Suprapubic skin (tissue), 4 donors: ENCODE measurements around the gene CHI3L1. TPM values are rescaled to one million over a fixed set of nuclear protein-coding genes. Genes with fewer than 3 reads are reported as not detected.

ENCODE experiments used
- DNase-seq, 2 donors: peaks; one replicate each; pipeline ENCODE4 v3.0.0-alpha.2; 2019; ENCODE audit warnings: low spot score in 2 of 2
- H3K27ac ChIP-seq: fragments of 200-600 bp; sonication (generic); one replicate; pipeline ENCODE4 v1.5.1; 2019
- H3K27me3 ChIP-seq: fragments of 200-600 bp; sonication (generic); one replicate; pipeline ENCODE4 v1.5.1; 2019
- H3K36me3 ChIP-seq: fragments of 200-600 bp; sonication (generic); one replicate; pipeline ENCODE4 v1.5.1; 2019
- H3K4me1 ChIP-seq: fragments of 200-600 bp; sonication (generic); one replicate; pipeline ENCODE4 v1.5.1; 2019
- H3K4me3 ChIP-seq: fragments of 200-600 bp; sonication (generic); one replicate; pipeline ENCODE4 v1.5.1; 2019; ENCODE audit warnings: mild to moderate bottlenecking
- H3K9me3 ChIP-seq: fragments of 200-600 bp; sonication (generic); one replicate; pipeline ENCODE4 v1.5.1; 2019
- EP300 ChIP-seq: sonication (generic); formaldehyde crosslinking; IDR thresholded peaks from one replicate; pipeline ENCODE4 v1.6.1; 2017; ENCODE audit warnings: antibody characterized with exemption
- POLR2A ChIP-seq, 2 donors: fragments of 450-650 bp; IDR thresholded peaks; one replicate each; pipeline ENCODE4 v1.6.1; 2017; ENCODE audit warnings: antibody characterized with exemption in 2 of 2, mild to moderate bottlenecking in 2 of 2, moderate library complexity in 2 of 2
- POLR2AphosphoS5 ChIP-seq, 3 donors: sonication (generic); formaldehyde crosslinking; IDR thresholded peaks; one replicate each; pipeline ENCODE4 v1.6.1; 2017; ENCODE audit warnings: antibody characterized with exemption in 3 of 3
- WGBS: methylation state at CpG from one replicate; pipeline ENCODE4 v1.1.5; 2018; 5-methylcytosine and 5-hydroxymethylcytosine counted together
- total RNA-seq, 4 donors: library from RNA; depleted of rRNA; stranded (reverse); fragments of >200 nt; gene quantifications; one replicate each; pipeline ENCODE4 v1.1.0, GENCODE V29; 2016
- TF ChIP-seq, protein P1 (sequence below), 2 donors: fragments of 200-600 bp in 1 of 2; fragments of 450-650 bp in 1 of 2; sonication (generic) in 1 of 2; IDR thresholded peaks; one replicate each; pipeline ENCODE4 v1.5.1; 2016 to 2019; ENCODE audit warnings: antibody characterized with exemption in 2 of 2, mild to moderate bottlenecking in 1 of 2, moderate library complexity in 1 of 2

Gene CHI3L1
- total RNA-seq, 4 donors from 2014 or later = 100 to 257 (median 128) TPM

DNA sequence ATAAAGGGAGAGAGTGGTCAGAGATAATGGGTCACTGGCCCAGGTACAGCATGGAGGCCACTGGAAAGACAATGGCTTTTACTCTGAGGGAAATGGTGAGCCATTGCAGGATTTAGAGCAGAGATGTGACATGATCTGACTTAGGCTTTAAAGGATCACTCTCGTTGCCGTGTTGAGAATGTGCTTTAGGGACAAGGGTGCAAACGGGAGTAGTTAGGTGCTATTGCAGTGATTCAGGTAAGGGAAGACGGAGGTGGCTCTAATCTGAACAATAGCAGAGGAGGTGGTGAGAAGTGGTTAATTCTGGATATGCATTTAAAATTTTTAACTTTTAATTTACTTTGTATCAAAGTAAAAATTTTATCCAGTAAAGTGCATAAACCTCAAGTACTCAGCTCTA lies 49.2 kb downstream of the CHI3L1 start:
- Histone ChIP-seq H3K27me3 (no peaks in the 10 kb centered on the region), H3K4me3 (no peak overlapping the region), H3K4me1 (no peaks in the 10 kb centered on the region), H3K27ac (no peak overlapping the region), H3K9me3 (no peaks in the 10 kb centered on the region), H3K36me3 (no peaks in the 10 kb centered on the region)
- TF ChIP-seq, protein P1, sequence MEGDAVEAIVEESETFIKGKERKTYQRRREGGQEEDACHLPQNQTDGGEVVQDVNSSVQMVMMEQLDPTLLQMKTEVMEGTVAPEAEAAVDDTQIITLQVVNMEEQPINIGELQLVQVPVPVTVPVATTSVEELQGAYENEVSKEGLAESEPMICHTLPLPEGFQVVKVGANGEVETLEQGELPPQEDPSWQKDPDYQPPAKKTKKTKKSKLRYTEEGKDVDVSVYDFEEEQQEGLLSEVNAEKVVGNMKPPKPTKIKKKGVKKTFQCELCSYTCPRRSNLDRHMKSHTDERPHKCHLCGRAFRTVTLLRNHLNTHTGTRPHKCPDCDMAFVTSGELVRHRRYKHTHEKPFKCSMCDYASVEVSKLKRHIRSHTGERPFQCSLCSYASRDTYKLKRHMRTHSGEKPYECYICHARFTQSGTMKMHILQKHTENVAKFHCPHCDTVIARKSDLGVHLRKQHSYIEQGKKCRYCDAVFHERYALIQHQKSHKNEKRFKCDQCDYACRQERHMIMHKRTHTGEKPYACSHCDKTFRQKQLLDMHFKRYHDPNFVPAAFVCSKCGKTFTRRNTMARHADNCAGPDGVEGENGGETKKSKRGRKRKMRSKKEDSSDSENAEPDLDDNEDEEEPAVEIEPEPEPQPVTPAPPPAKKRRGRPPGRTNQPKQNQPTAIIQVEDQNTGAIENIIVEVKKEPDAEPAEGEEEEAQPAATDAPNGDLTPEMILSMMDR (IDR thresholded peaks at IDR 0.05) = no peak
- no peak for TF ChIP-seq EP300
- TF ChIP-seq POLR2AphosphoS5 (IDR thresholded peaks at IDR 0.05) = no peak
- TF ChIP-seq POLR2A (IDR thresholded peaks at IDR 0.05) = no peak
- DNase-seq = no peak
- WGBS = 90% methylated on average over 4 of the region's 4 CpGs

DNA sequence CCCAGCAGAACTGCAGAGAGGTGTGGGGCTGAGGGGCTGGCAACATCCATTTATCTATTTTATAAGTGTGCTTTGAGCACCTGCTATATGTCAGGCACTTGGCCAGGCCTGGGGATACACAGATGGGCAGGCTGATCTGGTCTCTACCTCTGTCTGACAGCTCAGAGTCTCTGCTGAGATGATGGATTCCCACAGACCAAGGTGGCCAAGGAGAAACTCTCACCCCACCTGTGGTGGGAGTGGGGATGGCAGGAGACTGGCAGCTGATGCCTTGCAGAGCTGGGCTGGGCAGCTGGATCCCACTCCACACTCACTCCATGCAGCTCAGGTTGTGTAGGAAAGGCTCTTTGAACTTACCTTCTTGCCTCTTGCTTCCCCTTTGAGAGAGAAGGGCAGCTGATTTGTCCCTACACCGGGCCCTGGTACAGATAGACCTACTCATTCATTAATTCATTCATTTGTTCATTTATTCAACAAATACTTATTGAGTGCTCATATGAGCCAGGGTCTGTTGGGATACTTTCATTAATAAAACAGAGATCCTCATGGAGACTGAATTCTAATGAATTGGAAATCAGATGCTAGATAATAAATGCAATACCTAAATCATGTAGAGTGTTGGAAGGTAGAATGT lies 50.0 kb downstream of the CHI3L1 start:
- TF ChIP-seq, protein P1 (IDR thresholded peaks at IDR 0.05) = no peak
- no peak for TF ChIP-seq EP300
- no peak for TF ChIP-seq POLR2AphosphoS5 (IDR thresholded peaks at IDR 0.05)
- no peak for TF ChIP-seq POLR2A (IDR thresholded peaks at IDR 0.05)
- WGBS = 100% methylated on average over 1 of the region's 1 CpG
- H3K9me3 ChIP-seq = no peaks in the 10 kb centered on the region
- H3K36me3 ChIP-seq = no peaks in the 10 kb centered on the region
- H3K27ac ChIP-seq = no peak overlapping the region
- no peaks in the 10 kb centered on the region for H3K27me3 ChIP-seq
- H3K4me3 ChIP-seq = no peak overlapping the region
- DNase-seq = peak in 1 of 2 donors; percentile 26
- no peaks in the 10 kb centered on the region for H3K4me1 ChIP-seq

DNA sequence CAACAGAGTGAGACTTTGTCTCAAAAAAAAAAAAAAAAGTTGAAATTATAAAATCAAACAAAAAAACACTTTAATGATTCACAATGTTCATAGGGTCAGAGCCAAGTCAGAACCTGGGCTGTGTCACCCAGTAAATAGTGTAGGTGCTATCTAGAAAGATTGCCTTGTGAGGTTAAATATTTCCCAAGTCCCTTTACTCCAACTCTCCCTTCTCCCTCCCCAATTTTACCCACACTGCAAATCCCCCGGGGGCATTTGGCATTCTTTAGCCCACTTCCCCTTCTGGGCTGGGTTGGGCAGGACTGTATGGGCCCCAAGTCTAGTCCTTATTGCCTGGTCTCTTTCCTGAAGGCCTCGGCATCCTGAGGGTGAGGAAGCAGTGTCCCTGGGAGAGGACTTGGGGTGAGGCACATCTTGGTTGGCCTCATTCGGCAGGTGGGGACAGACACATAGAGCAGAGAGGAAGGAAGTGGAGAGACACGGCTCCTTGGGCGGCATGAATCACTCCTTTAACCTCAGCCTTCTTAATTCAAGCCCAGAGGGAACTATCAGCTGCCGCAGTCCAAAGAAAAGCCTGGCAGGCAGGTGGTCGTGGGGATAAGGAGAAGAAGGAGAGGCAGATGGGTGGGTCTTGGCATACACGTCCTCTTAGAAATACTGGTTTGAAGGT lies 50.7 kb downstream of the CHI3L1 start:
- Histone ChIP-seq H3K27ac (no peak overlapping the region), H3K4me1 (no peaks in the 10 kb centered on the region), H3K27me3 (no peaks in the 10 kb centered on the region), H3K4me3 (no peak overlapping the region), H3K9me3 (no peaks in the 10 kb centered on the region), H3K36me3 (no peaks in the 10 kb centered on the region)
- 47% methylated on average over 8 of the region's 8 CpGs for WGBS
- TF ChIP-seq, protein P1 (IDR thresholded peaks at IDR 0.05) = no peak
- DNase-seq = no peak

DNA sequence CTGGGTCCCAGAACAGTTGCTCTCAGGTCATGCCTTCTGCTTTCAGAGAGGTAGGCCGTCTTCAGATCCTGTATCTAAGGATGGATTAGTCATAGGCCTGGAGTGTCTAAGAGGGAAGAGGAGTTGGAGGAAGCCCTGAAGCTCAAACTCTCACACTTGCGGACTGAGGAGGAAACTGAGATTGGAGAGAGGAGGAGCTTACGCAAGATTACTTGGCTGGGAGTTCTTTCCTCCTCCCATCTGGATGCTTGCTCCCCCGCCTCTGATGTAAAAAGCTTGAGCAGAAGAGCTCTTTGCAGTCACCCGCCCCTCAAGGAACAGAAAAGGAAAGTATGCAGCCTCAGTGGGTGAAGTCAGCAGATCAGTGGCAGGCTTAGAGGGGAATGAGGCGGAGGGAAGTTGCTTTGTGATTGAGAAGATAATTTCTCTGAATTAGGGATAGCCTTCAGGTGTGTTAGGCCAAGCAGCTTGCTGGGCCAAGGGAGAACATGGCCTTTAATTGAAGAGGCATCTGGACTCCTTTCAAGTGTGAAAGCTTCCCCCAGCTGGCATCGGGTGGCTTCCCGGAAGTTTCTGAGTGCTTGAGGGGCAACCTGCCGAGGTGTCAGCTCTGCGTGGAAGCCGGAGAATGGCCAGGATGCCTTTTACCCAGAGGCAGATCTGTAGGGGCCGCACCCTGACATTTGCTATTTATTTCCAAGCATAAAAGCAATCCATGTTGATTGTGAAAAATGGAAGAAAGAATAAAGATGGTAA lies 52.4 kb downstream of the CHI3L1 start:
- no peak overlapping the region for H3K27ac ChIP-seq
- no peak for DNase-seq
- 78% methylated on average over 12 of the region's 12 CpGs for WGBS
- H3K4me3 ChIP-seq = no peak overlapping the region
- H3K36me3 ChIP-seq = no peaks in the 10 kb centered on the region
- TF ChIP-seq, protein P1 (IDR thresholded peaks at IDR 0.05) = no peak
- TF ChIP-seq EP300 = no peak
- no peak for TF ChIP-seq POLR2AphosphoS5 (IDR thresholded peaks at IDR 0.05)
- no peak for TF ChIP-seq POLR2A (IDR thresholded peaks at IDR 0.05)
- H3K27me3 ChIP-seq = no peaks in the 10 kb centered on the region
- H3K9me3 ChIP-seq = no peaks in the 10 kb centered on the region
- H3K4me1 ChIP-seq = no peaks in the 10 kb centered on the region

DNA sequence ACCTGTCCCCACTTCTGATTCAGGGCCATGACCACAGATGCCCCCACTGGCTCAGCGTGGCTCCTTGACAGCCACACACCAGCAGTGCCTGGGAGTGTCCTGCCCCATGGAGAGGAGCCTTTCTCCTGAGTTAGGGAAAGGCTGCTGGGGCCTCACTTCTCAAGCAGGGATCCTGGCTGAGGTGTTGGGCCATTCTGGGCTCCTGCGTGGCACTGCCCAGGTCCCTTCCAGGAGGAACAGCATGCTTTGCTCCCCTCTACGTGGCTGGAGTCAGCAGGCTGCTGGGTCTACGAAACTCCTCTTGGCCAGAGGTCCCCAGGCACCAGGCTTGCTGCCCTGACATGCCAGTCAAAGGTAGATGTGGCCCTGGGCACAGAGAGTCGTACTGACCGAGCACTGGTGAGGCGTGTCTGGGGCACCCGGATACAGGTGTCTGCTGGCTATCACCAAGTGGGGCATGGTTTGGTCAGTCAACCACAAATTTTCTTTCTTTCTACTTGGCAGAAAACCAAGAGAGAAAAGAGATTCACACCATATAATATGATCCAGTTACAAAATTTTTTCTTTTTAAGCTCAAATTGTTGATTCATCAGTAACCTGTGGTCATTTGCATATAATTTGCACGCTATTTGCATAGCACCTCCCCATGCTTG lies 54.8 kb downstream of the CHI3L1 start:
- 81% methylated on average over 9 of the region's 9 CpGs for WGBS
- Histone ChIP-seq H3K4me3 (no peak overlapping the region), H3K4me1 (peaks cover 22% of the 10 kb centered on the region), H3K27me3 (peaks cover 15% of the 10 kb centered on the region), H3K36me3 (no peaks in the 10 kb centered on the region), H3K9me3 (no peaks in the 10 kb centered on the region), H3K27ac (no peak overlapping the region)
- TF ChIP-seq, protein P1 (IDR thresholded peaks at IDR 0.05) = no peak
- TF ChIP-seq POLR2A (IDR thresholded peaks at IDR 0.05) (no peak), EP300 (no peak), POLR2AphosphoS5 (IDR thresholded peaks at IDR 0.05) (no peak)
- DNase-seq = peak in 1 of 2 donors; percentile 56
